Posterior cingulate gyrus (tissue), 11 donors: Measurements from ENCODE around the gene PLEKHM3.

ENCODE experiments used
- DNase-seq, 10 donors: peaks; one replicate each; pipeline versions ENCODE4 v3.0.0 to v3.0.0-alpha.2; 2020 to 2021; ENCODE audit warnings: mixed read lengths in 3 of 10
- intact Hi-C: fragments of 100-400 bp; cut with DNase I; formaldehyde crosslinking; loops from one replicate; pipeline ENCODE4 v1.15.1; 2023

The PLEKHM3 gene

DNA sequence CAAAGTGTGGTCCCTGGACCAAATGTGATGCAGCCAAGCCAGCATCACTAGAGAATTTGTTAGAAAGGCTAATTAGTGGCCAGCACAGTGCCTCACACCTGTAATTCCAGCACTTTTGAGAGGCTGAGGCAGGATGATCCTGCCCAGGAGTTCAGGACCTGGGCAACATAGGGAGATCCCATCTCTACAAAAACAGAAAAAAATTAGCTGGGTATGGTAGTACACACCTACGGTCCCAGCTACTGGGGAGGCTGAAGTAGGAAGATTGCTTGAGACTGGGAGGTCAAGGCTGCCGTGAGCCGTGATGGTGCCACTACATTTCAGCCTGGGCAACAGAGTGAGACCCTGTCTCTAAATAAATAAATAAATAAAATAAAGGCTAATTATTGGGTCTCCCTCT is 185.8 kb downstream of the PLEKHM3 start:
- no peak for DNase-seq
- intact Hi-C loops: no loop called here

DNA sequence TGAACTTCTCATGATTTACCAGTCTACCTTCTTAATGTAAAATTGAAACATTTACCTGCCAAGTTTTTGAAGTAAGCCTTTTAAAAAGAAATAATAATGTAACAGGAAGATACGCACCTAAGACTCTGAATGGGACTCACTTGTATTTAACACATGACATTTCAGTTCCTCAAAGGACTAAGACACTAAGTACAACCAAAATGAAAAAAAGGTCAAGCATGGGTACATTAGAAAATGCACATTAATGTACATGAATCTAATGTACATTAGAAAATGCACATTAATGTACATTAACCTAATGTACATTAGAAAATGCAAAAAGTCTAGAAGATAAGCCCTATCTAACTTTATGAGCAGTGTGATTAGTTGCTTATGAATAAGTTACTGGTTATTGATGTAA is 186.3 kb downstream of the PLEKHM3 start:
- DNase-seq: no peak
- intact Hi-C loops: no loop called here

DNA sequence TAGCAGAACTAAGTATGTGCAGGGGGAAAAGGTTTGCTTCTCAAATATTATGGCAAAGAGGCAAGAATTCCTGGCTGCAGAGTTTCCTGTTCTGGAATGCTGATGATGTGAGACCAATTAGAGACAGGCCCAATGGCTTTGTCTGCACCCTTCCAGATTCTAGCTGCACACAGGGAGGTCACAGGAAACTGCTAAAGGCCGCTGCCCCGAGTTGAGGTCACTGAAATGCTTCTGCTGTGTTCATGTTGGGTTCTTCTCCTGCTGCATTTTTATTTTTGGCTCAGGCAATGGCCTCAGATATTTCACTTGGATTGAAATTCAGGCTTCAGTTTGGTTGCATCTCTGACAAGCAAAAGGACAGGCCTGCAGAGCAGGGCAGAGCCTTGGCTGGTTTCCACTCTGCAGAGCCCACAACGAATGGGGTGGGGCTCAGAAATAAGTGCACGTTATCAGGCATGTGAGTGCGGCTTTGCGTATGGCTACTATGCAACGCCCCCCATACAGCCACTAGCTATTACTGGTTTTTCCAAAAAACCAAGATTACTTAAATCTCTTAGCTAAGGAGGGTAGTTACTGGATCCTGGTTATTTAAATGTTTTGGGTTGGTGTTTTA is 188.7 kb downstream of the PLEKHM3 start:
- DNase-seq: no peak
- intact Hi-C loops: no loop called here

DNA sequence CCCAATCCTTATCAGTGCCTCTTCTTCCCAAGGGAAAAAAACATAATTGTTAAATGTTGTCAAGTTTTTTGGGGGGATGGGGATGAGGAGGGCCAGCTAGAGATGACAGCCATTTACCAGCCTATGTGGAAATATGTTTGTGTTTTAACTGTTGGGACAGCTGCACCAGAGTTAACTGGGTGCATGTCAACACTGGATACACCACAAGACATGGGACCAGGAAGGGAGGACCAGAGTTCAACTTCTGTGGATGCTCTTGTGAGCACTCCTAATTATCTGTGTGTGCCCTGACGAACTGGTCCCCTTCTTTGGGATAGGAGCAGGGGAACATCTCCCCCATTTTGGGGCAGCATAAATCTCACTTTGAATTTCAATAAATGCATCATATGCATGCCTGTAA is 189.5 kb downstream of the PLEKHM3 start:
- intact Hi-C loops: no loop called here
- DNase-seq: no peak

DNA sequence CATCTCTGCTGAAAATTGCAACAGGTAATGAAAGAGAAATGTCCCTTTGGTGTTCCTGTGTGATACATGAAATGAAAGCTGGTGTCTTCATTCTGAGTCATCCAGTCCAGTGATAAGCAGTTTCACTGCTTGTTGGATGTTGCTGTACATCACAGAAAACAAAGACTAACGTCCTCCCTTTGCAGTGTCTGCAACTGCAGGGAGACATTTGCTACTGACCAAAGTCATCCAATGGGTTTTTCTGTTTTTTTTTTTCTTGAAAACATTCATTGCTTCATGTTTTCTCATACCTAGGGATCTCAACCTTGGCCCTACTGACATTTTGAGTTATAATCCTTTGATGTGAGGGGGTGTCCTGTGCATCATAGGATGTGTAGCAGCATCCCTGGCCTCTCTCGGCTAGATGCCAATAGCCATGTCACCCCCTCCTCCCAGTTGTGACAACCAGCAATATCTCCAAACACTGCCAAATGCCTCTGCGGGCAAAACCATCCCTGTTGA is 192.0 kb downstream of the PLEKHM3 start:
- intact Hi-C loops: no loop called here
- no peak for DNase-seq

DNA sequence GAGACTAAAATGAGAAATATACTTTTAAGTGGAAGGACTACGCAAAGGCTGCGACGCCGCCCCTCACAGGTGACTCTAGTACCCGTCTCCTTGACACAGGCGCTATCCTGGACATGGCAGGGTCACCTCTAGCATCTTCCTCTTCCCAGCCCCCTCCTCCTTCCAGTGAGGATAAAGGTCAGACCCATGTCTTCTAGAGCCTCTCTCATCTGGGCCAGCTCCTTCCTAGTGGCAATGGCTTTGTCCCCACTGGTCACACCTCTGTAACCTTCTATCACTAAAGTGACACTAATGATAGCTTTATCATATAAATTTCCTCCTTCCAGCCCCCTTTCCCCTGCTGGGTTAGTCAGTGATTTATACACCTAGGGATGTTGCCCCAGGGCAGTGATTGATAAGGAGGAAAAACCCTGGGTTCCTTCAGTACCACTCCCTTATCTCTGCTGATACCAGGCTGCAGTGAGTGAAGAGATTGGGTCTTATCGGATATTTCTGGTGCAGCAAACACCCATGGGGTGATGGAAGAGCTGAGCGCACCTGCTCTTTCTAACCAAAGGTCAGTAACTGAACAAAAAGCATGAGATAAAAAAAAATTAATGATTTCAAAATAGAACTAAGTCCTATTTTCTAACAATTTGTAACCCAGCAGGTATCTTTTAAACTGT is 193.6 kb downstream of the PLEKHM3 start:
- intact Hi-C loops: no loop called here
- DNase-seq: no peak

DNA sequence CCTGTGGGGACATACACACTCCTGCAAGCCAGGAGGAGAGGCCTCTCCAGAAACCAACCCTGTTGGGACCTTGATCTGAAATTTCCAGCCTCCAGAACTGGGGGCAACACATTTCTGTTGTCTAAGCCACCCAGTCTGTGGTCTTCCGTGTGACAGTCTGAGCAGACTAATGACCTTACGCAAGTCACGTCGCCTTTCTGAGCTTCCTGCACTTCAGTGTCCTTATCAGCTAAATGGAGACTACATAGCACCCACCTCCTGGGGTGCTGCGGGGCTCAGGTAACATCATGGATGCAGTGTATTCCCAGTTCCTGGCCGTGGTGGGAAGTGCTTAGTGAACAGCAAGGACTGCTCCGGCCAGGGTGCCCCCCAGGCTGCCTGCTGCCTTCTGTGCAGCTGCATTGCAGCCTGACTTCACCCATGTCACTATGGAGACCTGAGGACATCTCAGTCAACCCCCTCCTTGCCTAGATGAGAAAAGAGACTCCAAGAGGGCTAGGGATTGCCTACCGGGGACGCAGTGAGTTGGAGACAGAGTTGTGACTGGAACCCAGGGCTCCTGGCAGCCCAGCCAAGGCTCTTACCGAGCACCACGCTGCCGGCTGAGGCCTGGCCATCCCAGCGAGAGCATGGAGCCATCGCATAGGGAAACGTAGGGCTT is 194.4 kb downstream of the PLEKHM3 start:
- intact Hi-C loops: no loop called here
- no peak for DNase-seq

DNA sequence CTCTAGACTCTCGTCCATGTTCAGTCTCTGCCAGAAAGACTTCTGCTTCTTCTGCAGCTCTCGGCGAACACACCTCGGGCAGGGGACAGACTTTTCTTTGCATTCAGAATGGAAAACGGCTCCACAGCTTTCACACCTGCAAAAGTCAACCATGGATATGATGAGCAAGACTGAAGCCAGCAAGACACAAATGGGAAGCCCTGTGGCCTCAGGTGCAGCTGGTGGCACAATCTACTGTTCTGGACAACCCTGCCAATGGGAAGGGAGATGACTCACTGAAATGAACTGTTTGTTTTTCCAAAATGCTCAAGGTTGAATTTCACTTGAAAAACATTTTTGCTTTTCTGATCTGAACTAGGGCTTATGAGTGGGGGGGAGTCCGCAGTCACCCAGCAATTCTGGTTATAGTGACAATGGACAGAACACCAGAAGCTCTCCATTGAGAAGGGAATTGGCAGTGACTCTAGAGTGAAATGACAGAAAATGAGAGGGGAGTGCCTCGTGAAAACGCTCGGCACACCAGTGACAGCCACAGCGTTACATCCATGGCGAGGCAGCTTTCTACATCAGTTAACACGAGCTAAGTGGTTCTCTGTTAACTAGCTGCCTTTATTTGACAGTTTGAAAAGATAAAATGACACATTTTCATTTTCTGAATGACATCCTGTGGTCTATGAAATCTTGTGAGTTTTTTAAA is 196.8 kb downstream of the PLEKHM3 start:
- intact Hi-C loops: no loop called here
- DNase-seq: no peak

DNA sequence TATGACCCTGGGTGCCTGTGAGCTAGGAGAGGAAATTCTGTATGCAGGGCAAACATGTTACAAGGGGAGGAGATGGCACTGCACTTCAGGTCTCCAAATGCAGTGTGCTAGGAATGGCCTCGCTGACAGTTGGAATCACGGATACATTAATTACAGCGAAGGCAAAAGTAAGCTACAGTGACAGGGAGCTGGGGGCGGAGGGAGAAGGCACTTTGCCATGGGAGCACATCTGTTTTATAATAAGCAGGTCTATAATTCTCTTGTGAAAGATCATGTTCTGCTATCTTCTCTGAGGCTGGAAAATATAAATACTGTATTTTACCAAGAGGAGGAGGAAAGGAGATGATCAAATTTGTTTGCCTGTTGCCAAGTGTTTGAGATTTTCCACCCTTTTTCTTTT is 199.3 kb downstream of the PLEKHM3 start:
- DNase-seq: no peak
- intact Hi-C loops: no loop called here

DNA sequence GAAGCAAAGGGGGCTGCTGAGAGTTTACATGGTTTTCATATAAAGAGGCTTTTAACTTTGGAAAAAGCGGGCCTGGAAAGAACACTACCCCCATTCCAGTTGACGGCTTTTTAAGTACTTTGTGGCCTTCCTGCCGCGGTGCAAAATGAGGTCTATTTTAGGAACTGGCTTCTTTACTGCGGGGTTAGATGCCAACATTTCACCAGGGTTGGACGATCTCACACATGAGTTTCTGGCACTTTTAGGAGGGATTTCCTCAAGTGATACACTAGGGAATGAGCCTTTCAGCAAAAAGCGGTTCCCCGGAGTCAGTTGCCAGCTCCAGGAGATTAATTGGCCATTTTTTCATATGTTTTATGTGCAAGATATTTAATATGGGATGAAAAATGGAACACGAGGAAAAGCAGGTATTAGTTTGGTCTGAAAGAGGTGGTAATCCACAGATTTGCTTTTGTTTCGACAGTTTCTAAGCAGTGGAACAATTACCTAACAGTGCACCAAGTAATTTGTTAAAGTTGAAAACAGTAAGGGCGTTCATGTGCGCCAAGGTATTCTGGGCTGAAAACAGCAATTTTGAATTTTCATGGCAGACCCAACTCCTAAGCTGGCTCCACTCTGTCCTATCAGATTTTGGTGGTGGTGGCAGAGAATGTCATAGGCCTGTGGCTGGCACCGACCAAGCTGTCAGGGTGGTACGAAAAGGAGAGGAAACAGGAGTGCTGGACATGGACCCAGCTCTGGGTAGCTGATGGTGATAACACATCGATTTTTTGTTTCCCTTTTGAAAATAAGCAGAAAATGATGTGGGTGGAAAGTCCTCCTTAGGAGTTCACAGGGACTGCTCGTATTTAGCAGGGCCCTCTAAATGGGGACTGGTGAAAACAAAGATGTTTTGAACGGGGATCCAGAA is 200.0 kb downstream of the PLEKHM3 start:
- intact Hi-C loops: no loop called here
- no peak for DNase-seq

DNA sequence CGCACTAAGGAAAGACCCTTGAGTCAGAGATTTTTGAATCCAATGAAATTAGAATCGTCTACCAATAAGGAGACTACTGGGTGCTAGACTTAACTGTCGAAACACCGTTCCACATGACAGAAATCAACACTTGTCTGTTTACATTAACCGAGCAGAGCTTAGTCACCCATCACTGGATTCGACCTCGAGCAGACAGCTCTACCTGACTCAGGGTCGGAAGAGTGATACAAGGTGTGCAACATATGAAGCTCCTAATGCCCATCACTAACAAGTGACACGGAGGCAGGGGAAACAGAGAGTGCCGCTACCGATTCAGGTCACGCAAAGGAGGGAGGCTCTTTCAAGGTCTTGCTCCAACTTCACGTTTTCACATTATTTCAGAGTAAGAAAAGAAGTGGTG is 201.5 kb downstream of the PLEKHM3 start:
- intact Hi-C loops: no loop called here
- DNase-seq: no peak

DNA sequence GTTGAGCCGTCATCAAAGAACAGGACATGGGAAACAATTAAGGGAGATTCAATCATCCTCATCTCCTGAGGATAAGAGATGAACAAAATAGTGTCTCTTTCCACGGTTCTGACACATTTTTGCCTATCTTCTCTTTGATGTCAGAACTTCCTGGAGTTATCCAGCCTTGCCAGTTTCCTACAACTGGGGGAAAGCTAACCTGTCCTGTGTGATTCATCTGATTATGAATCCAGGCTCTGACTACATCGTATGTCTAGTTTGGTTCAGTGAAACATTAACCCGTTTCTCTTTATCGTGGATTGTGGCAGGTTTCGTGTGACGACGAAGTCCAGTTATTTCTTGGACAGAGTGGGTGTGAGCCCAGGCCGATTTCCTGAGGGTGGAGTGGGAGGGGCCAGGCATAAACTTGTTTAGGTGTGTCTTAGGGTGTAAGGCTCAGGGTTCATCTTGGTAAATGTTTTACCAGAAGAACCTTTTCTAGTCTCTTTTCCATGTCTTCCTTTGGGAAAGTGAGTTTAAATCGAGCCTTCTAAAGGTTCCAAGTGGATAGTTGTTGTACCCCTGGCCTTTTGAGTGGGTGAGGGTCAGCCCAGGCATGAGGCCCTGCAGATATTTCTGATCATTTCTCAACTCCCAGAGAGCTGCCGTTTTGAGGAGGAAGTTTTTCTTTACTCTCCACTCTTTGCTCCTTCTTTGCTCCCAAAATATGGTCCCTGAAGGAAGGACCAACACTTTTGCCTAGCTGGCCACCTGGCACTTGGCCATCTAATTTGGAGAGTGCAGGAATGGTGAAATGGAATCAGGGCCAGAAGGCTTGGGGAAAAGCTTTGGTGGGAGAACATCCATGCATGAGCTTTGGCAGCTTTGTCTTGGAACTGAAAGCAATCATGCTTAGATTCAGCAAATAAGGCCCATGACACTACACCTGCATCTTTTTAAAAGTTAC is 205.2 kb downstream of the PLEKHM3 start:
- intact Hi-C loops: no loop called here
- peak in 1 of 10 donors; percentile 24 for DNase-seq

DNA sequence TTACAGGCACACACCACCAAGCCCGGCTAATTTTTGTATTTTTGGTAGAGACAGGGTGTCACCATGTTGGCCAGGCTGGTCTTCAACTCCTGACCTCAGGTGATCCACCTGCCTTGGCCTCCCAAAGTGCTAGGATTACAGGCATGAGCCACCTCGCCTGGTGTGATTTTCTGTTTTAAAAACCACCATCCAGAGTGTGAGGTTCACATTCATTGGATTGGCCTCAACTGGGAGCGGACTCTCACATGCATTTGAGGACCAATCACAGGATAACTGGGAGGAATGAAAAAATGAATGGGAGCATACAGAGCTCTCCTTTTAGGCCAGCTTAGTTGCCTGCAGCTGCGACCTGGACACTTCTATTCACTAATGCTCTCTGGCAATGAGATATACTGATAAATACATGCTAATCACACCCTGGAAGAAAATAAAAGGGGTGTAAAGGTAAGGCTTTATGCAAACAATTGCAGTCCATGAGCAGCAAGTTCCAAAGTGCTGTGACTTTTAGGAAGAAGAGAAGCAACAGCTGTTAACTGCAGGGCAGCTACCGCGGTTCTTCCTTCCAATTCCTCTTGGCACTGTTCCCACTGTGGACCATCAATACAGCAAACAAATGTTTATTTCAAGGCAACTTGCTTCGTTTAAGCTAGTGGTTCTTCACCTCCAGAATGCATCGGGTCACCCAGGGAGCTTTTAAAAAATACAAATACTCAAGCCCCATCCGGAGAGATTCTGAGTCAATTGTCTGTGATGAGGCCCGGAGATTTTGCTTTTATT is 206.1 kb downstream of the PLEKHM3 start:
- peak in 1 of 10 donors; percentile 25 for DNase-seq
- intact Hi-C loops: no loop called here

DNA sequence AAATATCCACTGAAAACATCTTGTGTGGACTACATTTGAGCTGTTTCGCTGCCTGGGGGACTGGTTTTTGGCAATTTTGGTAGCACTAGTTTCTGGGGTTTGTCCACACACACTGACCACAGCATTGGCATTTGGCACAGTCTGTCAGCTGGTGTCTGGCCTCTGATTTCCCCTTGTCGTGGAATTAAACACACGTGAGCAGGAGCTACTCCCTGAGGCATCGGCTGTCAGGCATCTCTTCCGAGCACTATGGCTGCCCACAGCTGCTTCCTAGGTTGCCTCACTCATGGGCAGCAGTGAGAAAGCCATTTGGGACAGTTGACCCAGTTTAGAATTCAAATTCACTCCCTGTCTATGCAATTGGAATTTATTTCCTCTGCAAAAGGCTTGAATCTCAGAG is 208.8 kb downstream of the PLEKHM3 start:
- DNase-seq: peak in 1 of 10 donors; percentile 22
- intact Hi-C loops: no loop called here

DNA sequence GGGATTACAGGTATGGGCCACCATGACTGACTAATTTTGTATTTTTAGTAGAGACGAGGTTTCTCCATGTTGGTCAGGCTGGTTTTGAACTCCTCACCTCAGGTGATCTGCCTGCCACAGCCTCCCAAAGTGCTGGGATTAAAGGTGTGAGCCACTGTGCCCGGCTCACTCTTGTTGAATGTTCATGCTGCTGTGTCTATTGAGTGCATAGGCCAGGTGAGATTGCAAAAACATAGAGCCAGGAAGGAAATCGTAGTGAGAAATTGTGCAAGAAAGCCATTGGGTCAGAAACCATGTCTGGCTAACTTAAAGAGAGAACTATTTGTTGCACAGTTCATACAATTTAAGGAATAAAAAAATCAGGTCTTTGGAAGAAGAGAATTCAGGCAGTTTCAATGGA is 210.1 kb downstream of the PLEKHM3 start:
- intact Hi-C loops: no loop called here
- DNase-seq: no peak

DNA sequence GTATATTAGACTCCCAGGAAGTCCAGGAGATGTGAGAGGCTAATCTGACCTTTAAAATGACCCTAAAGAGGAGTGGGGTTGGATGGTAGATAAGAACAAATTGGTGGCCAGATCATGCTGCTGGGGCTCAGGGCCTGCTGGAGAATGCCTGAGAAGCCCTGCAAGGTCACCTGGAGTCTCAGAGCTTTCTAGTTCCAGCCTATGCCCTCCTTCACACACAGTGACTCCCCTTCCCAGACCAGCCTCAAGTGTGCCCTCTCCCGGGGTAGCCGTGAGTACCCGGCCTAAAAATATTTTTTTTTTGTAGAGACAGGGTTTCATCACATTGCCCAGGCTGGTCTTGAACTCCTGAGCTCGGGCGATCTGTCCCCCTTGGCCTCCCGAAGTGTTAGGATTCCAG is 211.4 kb downstream of the PLEKHM3 start:
- intact Hi-C loops: loop anchor here (2.0 kb wide), 1 partner anchor 45 kb away; the partner anchor contains the start of gene FZD5
- peak in 1 of 10 donors; percentile 43 for DNase-seq

DNA sequence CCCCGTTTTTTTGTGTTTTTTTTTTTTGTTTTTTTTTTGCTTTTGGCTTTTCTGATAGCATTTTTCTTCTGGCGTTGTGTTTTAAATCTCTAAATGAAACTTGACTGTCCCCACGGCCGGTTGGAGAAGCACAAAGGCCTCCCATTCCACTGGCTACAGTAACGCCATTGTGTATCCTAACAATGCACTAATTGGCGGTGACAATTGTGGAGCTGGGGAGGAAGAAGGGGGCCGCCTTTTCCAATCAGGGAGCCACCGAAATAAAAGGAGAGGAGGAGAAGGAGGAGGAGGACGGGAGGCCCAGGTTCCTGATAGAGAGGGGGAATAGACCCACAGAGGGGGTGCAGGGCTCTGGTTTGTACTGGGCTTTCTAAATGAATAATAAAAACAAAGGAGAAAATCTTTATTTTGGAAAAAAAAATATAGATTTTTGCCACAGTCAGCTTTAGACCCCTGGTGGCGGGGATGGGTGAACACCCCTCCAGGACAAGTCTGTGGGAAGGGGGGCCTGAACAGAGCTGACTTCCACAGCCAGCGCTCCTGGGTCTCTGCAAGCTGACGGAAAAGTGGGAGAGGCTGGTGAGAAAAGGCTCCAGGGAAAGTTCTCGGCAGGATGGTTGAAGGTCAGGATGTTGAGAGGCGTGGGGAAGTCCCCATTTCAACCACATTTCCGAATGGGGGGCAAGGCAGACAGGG is 212.0 kb downstream of the PLEKHM3 start:
- intact Hi-C loops: loop anchor here (2.0 kb wide), 1 partner anchor 45 kb away; the partner anchor contains the start of gene FZD5

DNA sequence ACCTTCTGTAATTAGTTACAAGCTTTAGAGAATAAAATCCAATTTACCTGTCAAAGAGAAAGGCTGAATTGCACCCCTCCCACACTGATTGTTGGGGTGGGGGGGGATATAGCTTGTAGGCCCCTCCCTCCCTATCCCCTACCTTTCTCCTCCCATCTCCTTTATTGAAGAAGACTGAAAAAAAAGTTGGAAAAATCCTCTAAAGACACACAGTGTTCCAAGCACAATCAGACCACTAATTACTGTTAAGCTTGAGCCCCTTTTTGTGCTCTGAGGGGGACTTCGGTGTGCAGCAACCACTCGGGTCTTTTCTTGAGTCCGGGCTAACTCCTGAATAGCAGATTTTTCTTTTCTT is 212.6 kb downstream of the PLEKHM3 start:
- intact Hi-C loops: loop anchor here (2.0 kb wide), 1 partner anchor 44 kb away; the partner anchor contains the start of gene FZD5
- DNase-seq: no peak

More for the DNA sequence above, 212.0 kb downstream of the PLEKHM3 start:
- DNase-seq: peak in 7 of 10 donors; percentile 35 to 91 (median 53)
